Stimulated activated CD4-positive, alpha-beta T cell treated with anti-CD3 and anti-CD28 coated beads, Interleukin-15, amount 100 ng/mL, for 48 hours (primary cell): ENCODE results near the gene STXBP6.
"Not testable (repeated sequence)": the region's sequence is repeated elsewhere in the genome, so short reads cannot be mapped to it uniquely, and the experiment has no call there.

ENCODE experiments used
- DNase-seq, 2 donors: peaks; one replicate each; pipeline ENCODE4 v3.0.0-alpha.2; 2020; ENCODE audit warnings: low read depth in 2 of 2

Gene STXBP6

DNA sequence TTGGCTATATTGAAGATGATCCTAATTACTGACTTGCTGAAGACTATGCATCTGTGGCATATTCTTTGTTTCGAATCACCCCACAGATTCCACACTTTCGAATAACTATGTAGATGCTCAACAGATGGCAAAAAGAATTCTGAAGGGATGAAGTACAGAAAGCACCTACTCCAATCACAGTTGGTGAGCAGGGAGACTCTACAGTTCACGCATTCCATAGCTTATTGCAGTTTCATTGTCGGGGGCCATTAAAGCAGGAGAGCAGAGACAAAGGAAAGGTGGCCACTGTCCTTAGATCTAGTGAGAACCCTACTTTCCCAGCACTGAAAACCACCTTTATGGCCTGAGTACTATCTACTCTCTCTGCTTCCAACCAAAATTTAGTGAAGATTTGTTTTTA lies 191.9 kb downstream of the STXBP6 start:
- DNase-seq, result no peak

DNA sequence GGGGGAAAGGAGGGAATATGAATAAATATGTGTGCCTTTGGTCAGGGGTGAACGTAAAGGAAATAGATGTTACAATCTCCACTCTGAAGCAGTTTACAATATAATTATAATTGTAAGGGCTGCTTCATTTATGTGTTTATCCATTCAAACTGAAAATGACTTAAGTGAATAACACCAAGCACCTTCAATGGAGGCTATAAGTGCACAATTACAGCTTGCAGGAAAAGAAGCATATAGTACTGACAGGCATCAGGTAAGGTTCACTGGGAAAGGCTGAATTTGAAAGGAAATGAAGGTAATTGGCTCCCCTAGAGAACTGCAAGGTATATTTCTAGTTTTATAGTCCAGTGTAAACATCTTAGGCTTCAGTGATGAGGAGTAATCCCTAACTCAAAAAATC lies 192.7 kb downstream of the STXBP6 start:
- DNase-seq, result no peak

DNA sequence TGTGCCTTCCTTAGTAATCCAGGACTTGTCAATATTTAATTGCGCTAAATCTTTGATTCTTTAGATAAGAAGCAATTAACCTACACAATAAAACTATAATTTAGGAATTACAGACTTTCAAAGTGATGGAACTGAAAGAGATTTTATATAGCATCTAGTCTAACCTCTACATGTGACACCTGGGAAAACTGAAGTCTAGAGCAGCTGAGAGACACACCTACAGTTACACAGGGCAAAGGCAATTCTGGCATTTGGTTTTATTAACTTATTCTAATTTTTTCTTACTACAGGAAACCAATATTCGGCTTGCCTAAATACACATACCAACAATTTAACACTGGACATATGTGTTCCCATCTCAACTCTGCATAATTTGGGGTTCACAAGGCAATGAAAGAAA lies 196.5 kb downstream of the STXBP6 start:
- no peak for DNase-seq

- DNase-seq, result no peak
Observed at GRCh38 chr14:24852312-24853060, 197.5 kb downstream of the STXBP6 start.

GRCh38 chr14:24851837-24852236 lies 198.1 kb downstream of the STXBP6 start:
- no peak for DNase-seq

DNA sequence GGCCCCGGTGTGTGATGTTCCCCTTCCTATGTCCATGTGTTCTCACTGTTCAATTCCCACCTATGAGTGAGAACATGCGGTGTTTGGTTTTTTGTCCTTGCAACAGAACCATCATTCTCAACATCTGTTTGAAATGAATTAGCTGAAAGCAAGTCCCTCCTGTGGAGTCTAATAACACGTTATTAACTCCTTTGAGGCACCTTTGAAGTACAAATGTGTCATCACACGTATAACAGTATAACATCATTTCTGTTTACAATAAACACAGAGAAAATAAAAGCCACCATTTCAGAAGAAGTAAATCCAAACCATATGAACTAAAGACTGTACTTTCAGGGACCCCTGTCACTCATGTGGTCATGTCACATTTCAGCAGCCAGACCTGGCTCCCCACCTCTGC lies 198.5 kb downstream of the STXBP6 start:
- no peak for DNase-seq

GRCh38 chr14:24850072-24850471 lies 199.9 kb downstream of the STXBP6 start:
- DNase-seq, result no peak

DNA sequence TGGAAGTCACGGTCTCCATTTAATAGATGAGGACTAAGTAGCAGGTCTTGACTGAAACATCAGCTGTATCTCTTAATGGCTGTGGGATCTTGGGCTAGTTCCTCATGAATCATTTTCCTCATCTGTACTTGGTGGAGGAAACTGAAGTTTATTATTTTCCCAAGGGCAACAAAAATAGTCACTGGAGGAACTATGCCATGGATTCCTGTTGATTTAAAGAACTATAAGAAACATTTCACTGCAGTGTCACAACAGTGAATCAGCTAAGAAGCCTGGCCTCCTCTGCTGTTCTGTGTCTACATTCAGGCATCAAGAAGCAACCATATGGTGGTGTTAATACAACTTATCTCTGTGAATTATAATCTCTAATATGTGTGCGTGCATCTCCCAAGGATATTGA lies 200.5 kb downstream of the STXBP6 start:
- DNase-seq, result no peak

- no peak for DNase-seq
Observed at GRCh38 chr14:24848102-24848790, 201.7 kb downstream of the STXBP6 start.

DNA sequence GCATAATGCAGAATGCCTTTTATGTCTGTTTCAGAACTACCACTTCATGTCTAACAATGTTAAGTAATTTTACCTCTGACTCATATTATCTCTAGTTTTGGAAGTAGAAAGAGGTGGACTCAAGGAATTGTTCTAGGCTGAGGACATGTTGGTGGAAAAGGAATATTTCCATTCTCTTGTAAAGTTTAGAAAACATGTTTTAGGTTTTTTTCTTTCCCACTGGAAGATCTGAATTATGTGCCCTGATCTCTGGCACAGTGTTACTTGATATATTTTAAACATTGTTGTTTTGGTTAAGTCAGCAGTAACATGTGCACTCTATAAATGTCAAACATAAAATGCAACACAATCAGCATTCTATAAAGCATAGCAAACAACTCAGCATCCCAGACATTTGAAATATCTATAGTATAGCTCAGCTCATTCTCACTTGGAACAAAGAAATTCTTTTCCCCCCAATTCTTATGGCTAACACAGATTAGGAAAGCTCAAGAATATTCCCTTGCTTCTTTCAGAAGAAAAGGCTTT lies 202.3 kb downstream of the STXBP6 start:
- DNase-seq, result no peak

- DNase-seq, result no peak
Observed at GRCh38 chr14:24846261-24846660, 203.7 kb downstream of the STXBP6 start.

GRCh38 chr14:24845851-24846250 lies 204.1 kb downstream of the STXBP6 start:
- DNase-seq, result no peak

DNA sequence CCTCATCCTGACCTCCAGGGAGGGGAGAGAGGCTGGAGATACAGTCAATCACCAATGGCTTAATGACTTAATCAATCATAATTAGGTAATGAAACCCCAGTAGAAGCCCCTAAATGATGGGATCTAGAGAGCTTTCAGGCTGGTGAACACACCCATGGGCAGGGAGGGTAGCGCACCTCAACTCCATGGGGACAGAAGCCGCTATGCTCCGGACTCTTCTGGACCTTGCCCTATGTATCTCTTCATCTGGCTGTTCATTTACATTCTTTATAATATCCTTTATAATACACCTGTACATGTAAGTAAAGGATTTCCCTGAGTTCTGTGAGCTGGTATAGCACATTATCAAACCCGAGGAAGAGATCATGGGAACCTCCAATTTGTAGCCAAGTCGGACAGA lies 205.9 kb downstream of the STXBP6 start:
- no peak for DNase-seq

DNA sequence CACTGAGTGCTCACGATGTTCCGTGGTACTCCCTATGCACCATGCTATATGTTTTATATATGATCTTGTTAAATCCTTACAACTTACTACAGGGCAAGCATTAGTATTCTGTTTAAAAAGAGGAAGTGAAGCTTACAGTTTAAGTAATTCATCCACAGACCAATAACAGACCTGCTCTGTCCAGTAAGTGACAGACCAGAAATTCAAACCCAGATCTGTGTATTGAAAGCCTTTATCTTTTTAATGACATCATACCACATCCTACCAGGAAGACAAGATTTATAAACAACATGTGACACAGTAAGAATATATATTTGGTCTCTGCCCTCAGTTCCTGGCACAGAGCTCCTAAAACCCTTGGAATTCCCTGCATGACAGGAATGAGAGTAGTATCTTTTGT lies 206.5 kb downstream of the STXBP6 start:
- no peak for DNase-seq

- DNase-seq, result no peak
Observed at GRCh38 chr14:24840204-24840893, 209.6 kb downstream of the STXBP6 start.

- no peak for DNase-seq
Observed at GRCh38 chr14:24839617-24840203, 210.2 kb downstream of the STXBP6 start.

- DNase-seq, result no peak
Observed at GRCh38 chr14:24838945-24839616, 210.9 kb downstream of the STXBP6 start.

DNA sequence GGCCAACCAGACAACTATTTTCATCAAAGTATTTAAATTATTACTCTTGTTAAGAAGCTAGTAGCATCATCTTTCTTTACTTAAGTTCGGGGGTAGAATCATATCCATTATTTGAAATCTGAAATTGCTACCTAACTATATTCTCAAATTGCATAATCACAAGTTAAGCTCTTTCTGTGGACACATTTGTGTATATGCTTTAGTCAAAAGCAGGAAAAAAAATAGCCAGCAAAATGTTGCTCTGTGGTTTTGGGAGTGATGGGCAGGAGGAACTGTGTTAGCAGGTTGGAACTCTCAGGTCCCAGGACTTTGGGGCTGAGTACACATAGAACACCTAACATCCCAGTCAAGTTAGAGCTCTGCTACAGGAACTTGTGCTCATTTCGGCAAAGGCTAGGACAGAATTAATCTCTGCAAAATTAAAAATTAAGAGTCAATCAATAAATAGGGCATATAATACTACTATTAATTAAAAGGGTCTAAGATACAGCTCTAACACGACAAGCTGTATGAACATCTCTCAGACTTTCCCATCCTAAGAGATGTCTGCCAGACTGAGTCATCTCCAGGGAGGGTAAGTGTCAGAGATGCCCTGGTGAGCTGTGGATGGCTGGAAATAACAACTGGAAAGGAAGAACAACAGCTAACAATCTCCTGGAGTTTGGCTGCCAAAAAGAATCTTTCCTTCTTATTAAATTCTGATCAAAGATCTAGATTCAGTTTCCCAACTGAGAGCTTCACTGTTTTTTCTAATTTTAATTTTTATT lies 212.5 kb downstream of the STXBP6 start:
- no peak for DNase-seq

GRCh38 chr14:24836324-24836723 lies 213.6 kb downstream of the STXBP6 start:
- not testable (repeated sequence) for DNase-seq

GRCh38 chr14:24834956-24835355 lies 215.0 kb downstream of the STXBP6 start:
- no peak for DNase-seq

GRCh38 chr14:24833385-24833784 lies 216.6 kb downstream of the STXBP6 start:
- no peak for DNase-seq
